ENCODE measurements around the gene KHK. TPM values are rescaled to one million over a fixed set of nuclear protein-coding genes. Genes with fewer than 3 reads are reported as not detected.

Gene KHK
- total RNA-seq, 3 donors from 2014 or later = 6.3 to 14.7 (median 8.1) TPM

GRCh38 chr2:27149570-27150405 is 63.2 kb downstream of the KHK start:
- H3K4me1 ChIP-seq (ENCODE audit: low read depth) = no peaks in the 10 kb centered on the region
- H3K9me3 ChIP-seq = no peaks in the 10 kb centered on the region
- ATAC-seq (no peak), DNase-seq (no peak)
- H3K36me3 ChIP-seq (ENCODE audit: low read depth) = no peaks in the 10 kb centered on the region
- intact Hi-C loops (cut with DNase I, micrococcal nuclease) = no loop called here
- TF ChIP-seq, protein P1, sequence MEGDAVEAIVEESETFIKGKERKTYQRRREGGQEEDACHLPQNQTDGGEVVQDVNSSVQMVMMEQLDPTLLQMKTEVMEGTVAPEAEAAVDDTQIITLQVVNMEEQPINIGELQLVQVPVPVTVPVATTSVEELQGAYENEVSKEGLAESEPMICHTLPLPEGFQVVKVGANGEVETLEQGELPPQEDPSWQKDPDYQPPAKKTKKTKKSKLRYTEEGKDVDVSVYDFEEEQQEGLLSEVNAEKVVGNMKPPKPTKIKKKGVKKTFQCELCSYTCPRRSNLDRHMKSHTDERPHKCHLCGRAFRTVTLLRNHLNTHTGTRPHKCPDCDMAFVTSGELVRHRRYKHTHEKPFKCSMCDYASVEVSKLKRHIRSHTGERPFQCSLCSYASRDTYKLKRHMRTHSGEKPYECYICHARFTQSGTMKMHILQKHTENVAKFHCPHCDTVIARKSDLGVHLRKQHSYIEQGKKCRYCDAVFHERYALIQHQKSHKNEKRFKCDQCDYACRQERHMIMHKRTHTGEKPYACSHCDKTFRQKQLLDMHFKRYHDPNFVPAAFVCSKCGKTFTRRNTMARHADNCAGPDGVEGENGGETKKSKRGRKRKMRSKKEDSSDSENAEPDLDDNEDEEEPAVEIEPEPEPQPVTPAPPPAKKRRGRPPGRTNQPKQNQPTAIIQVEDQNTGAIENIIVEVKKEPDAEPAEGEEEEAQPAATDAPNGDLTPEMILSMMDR (IDR thresholded peaks at IDR 0.05) = no peak
- no peak overlapping the region for H3K4me3 ChIP-seq

Other genes starting within 250 kb of the KHK start
- gene DPYSL5, start 238.6 kb upstream of the KHK start, total RNA-seq = 1 to 10 TPM in 1 of 3 donors, under 1 TPM in 2; 0.24 to 1.3 (median 0.38) TPM
- 10 to 100 TPM; 23.9 to 36.1 (median 35.6) TPM for gene MAPRE3, start 116.1 kb upstream of the KHK start, total RNA-seq
- gene TMEM214, start 53.8 kb upstream of the KHK start, total RNA-seq = 10 to 100 TPM; 78.9 to 93.3 (median 80.1) TPM
- gene AGBL5, start 35.1 kb upstream of the KHK start, total RNA-seq = 10 to 100 TPM; 16.7 to 20.0 (median 19.2) TPM
- 100 to 1,000 TPM; 245 to 280 (median 254) TPM for gene OST4, start 15.1 kb upstream of the KHK start, total RNA-seq
- 100 to 1,000 TPM in 1 of 3 donors, 10 to 100 TPM in 2; 12.1 to 256 (median 42.3) TPM for gene EMILIN1, start 8.2 kb upstream of the KHK start, total RNA-seq
- 1 to 10 TPM in 2 of 3 donors, under 1 TPM in 1; 0.41 to 1.9 (median 1.5) TPM for gene CGREF1, start 32.4 kb downstream of the KHK start, total RNA-seq
- under 1 TPM in 2 of 3 donors, not detected in 1; 0.19 to 0.22 TPM for gene ABHD1, start 37.0 kb downstream of the KHK start, total RNA-seq
- 10 to 100 TPM; 32.8 to 47.0 (median 45.0) TPM for gene PREB, start 47.9 kb downstream of the KHK start, total RNA-seq
- not detected for gene PRR30, start 52.6 kb downstream of the KHK start, total RNA-seq
- under 1 TPM in 2 of 3 donors, not detected in 1; 0.05 to 0.23 TPM for gene TCF23, start 62.2 kb downstream of the KHK start, total RNA-seq
- 10 to 100 TPM; 82.0 to 88.8 (median 85.2) TPM for gene ATRAID, start 125.3 kb downstream of the KHK start, total RNA-seq
- 10 to 100 TPM; 27.7 to 34.8 (median 30.0) TPM for gene SLC5A6, start 125.5 kb downstream of the KHK start, total RNA-seq
- 10 to 100 TPM; 22.7 to 29.8 (median 24.7) TPM for gene CAD, start 130.6 kb downstream of the KHK start, total RNA-seq
- under 1 TPM in 1 of 3 donors, not detected in 2; 0.12 TPM for gene SLC30A3, start 176.3 kb downstream of the KHK start, total RNA-seq
- gene DNAJC5G, start 188.7 kb downstream of the KHK start, total RNA-seq = under 1 TPM in 1 of 3 donors, not detected in 2; 0.47 TPM
- under 1 TPM in 1 of 3 donors, not detected in 2; 0.43 TPM for gene TRIM54, start 195.7 kb downstream of the KHK start, total RNA-seq
- gene UCN, start 221.7 kb downstream of the KHK start, total RNA-seq = 1 to 10 TPM in 1 of 3 donors, under 1 TPM in 2; 0.52 to 1.2 (median 0.92) TPM
- gene MPV17, start 236.3 kb downstream of the KHK start, total RNA-seq = 10 to 100 TPM; 39.5 to 49.0 (median 41.9) TPM